GM23338 (cell line): ENCODE measurements around the gene EDA. TPM values are rescaled to one million over a fixed set of nuclear protein-coding genes. Genes with fewer than 3 reads are reported as not detected.
"Not testable (repeated sequence)": the region's sequence is repeated elsewhere in the genome, so short reads cannot be mapped to it uniquely, and the experiment has no call there.

Experiments
- ATAC-seq: fragments of 200-7000 bp; cut with Tn5 transposase; 3 replicates; pipeline ENCODE4 v1.9.1; 2020
- DNase-seq: peaks from one replicate; pipeline ENCODE4 v3.0.0-alpha.2; 2015; ENCODE audit warnings: low spot score
- H2AFZ ChIP-seq: fragments of 200-600 bp; sonication (generic); 2 replicates; pipeline ENCODE4 v1.8.0; 2016; ENCODE audit warnings: antibody characterized with exemption, mild to moderate bottlenecking, moderate library complexity
- H3F3A ChIP-seq: fragments of 200-600 bp; sonication (generic); replicated peaks from 2 replicates; pipeline ENCODE4 v1.8.0; 2017; ENCODE audit warnings: antibody characterized with exemption, mixed run types, low read depth
- H3K27ac ChIP-seq: fragments of 200-600 bp; sonication (generic); 2 replicates; pipeline ENCODE4 v1.6.1; 2016; ENCODE audit warnings: low read depth
- H3K27me3 ChIP-seq: fragments of 200-600 bp; sonication (generic); 2 replicates; pipeline ENCODE4 v1.8.0; 2016; ENCODE audit warnings: mild to moderate bottlenecking, mixed run types, moderate library complexity; ENCODE audit not compliant: insufficient read depth
- H3K36me3 ChIP-seq: fragments of 200-600 bp; sonication (generic); 2 replicates; pipeline ENCODE4 v1.8.0; 2016; ENCODE audit warnings: mild to moderate bottlenecking; ENCODE audit not compliant: insufficient read depth
- H3K4me1 ChIP-seq: fragments of 200-600 bp; sonication (generic); 2 replicates; pipeline ENCODE4 v1.8.0; 2016; ENCODE audit warnings: mild to moderate bottlenecking, moderate library complexity; ENCODE audit not compliant: insufficient read depth
- H3K4me2 ChIP-seq: fragments of 200-600 bp; sonication (generic); 2 replicates; pipeline ENCODE4 v1.7.1; 2017; ENCODE audit warnings: mixed run types
- H3K4me3 ChIP-seq: fragments of 200-600 bp; sonication (generic); 2 replicates; pipeline ENCODE4 v1.6.1; 2016; ENCODE audit warnings: mixed run types
- H3K79me2 ChIP-seq: fragments of 200-600 bp; sonication (generic); replicated peaks from 2 replicates; pipeline ENCODE4 v1.8.0; 2017; ENCODE audit warnings: mild to moderate bottlenecking; ENCODE audit not compliant: insufficient read depth
- H3K9me2 ChIP-seq: fragments of 200-600 bp; sonication (generic); 2 replicates; pipeline ENCODE4 v1.8.0; 2017; ENCODE audit not compliant: insufficient read depth
- H4K20me1 ChIP-seq: fragments of 200-600 bp; sonication (generic); replicated peaks from 2 replicates; pipeline ENCODE4 v1.8.0; 2017; ENCODE audit warnings: mild to moderate bottlenecking; ENCODE audit not compliant: insufficient read depth
- H3K27ac Mint-ChIP-seq: 2 replicates; pipeline ENCODE4 v1.8.0; 2020; ENCODE audit warnings: inconsistent platforms, mild to moderate bottlenecking, moderate library complexity, mixed read lengths
- H3K27me3 Mint-ChIP-seq: 3 replicates; pipeline ENCODE4 v1.8.0; 2022; ENCODE audit warnings: low read depth, mild to moderate bottlenecking, moderate library complexity, mixed read lengths, inconsistent platforms; ENCODE audit not compliant: insufficient read depth, poor library complexity
- H3K36me3 Mint-ChIP-seq: 3 replicates; pipeline ENCODE4 v1.8.0; 2021; ENCODE audit warnings: low read depth, mild to moderate bottlenecking, inconsistent platforms, moderate library complexity, mixed read lengths
- H3K4me1 Mint-ChIP-seq: 3 replicates; pipeline ENCODE4 v1.8.0; 2020; ENCODE audit warnings: mild to moderate bottlenecking, inconsistent platforms, mixed read lengths
- H3K4me3 Mint-ChIP-seq: 3 replicates; pipeline ENCODE4 v1.8.0; 2021; ENCODE audit warnings: moderate library complexity, mild to moderate bottlenecking, inconsistent platforms, mixed read lengths
- H3K9me3 Mint-ChIP-seq: 3 replicates; pipeline ENCODE4 v1.8.0; 2020; ENCODE audit warnings: moderate library complexity, mild to moderate bottlenecking, inconsistent platforms, mixed read lengths
- CREB1 ChIP-seq: fragments of 250-450 bp; sonication (Bioruptor Pico); IDR thresholded peaks from 2 replicates; pipeline ENCODE4 v1.5.0; 2020; ENCODE audit warnings: low read depth, mild to moderate bottlenecking, moderate library complexity
- JUNB ChIP-seq: IDR thresholded peaks from one replicate; pipeline ENCODE4 v1.6.1; 2016; ENCODE audit warnings: antibody characterized with exemption; ENCODE audit not compliant: unreplicated experiment
- NANOG ChIP-seq: IDR thresholded peaks from 2 replicates; pipeline ENCODE4 v1.6.1; 2016; ENCODE audit warnings: antibody characterized with exemption, borderline replicate concordance
- POLR2AphosphoS5 ChIP-seq: IDR thresholded peaks from 2 replicates; pipeline ENCODE4 v1.6.1; 2016; ENCODE audit warnings: antibody characterized with exemption, low read depth
- STAT1 ChIP-seq: IDR thresholded peaks from one replicate; pipeline ENCODE4 v1.6.1; 2016; ENCODE audit warnings: antibody characterized with exemption; ENCODE audit not compliant: unreplicated experiment
- ZNF114 ChIP-seq: fragments of 250-450 bp; sonication (Bioruptor Pico); IDR thresholded peaks from 2 replicates; pipeline ENCODE4 v1.5.0; 2020; ENCODE audit warnings: mild to moderate bottlenecking, moderate library complexity
- ZNF331 ChIP-seq: fragments of 250-450 bp; sonication (Bioruptor Pico); IDR thresholded peaks from 2 replicates; pipeline ENCODE4 v1.5.0; 2020; ENCODE audit warnings: low read depth, mild to moderate bottlenecking, moderate library complexity
- polyA plus RNA-seq: library from polyadenylated mRNA; unstranded; fragments of >200 nt; fragmentation: Nextera tagmentation; extraction: Ambion mirVana; gene quantifications from 2 replicates; pipeline ENCODE4 v1.2.1, GENCODE V29; 2016
- total RNA-seq: library from RNA; depleted of rRNA; stranded (reverse); fragments of >200 nt; shearing (Covaris generic); gene quantifications from 2 replicates; pipeline ENCODE4 v1.2.3, GENCODE V29; 2014
- TF ChIP-seq, protein P1 (sequence below), 2 experiments: fragments of 200-600 bp in 1 of 2; sonication (generic) in 1 of 2; conservative IDR thresholded peaks; 2 replicates each; pipeline versions ENCODE4 v1.5.1 to v1.6.1; 2016 to 2017; ENCODE audit warnings: antibody characterized with exemption in 2 of 2, low read depth in 2 of 2, mild to moderate bottlenecking in 2 of 2, moderate library complexity in 1 of 2
- TF ChIP-seq, protein P2 (sequence below): IDR thresholded peaks from one replicate; pipeline ENCODE4 v1.6.1; 2018; ENCODE audit warnings: antibody characterized with exemption; ENCODE audit not compliant: unreplicated experiment
- TF ChIP-seq, protein P3 (sequence below): IDR thresholded peaks from 2 replicates; pipeline ENCODE4 v1.6.1; 2016; ENCODE audit warnings: antibody characterized with exemption

EDA gene
- total and polyA plus RNA-seq, 2 experiments from 2014 or later = 6.6 to 19.6 TPM

DNA sequence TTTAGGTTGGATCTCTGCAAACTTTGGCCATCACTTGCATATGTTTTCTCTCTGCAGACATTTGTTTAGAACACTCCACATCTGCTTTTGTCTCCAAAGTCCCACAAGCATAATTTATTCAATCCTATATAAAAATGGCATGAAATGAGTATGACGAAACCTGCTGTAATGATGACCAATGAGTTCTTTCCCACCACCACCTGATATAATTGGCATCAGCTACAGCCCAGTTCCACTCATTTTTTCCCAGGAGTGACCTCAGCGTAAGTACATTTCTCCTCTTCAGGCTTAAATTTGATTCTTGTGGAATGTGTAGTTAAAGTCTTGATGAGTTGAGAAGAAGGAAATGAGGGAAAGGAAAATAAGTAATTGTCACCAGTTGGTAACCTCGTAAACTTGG lies 228.7 kb downstream of the EDA start (continued):
- TF ChIP-seq CREB1 (CRISPR knock-in tag) (no peak), POLR2AphosphoS5 (no peak), ZNF331 (CRISPR knock-in tag) (no peak), ZNF114 (CRISPR knock-in tag) (no peak), NANOG (no peak)
- TF ChIP-seq, protein P1, sequence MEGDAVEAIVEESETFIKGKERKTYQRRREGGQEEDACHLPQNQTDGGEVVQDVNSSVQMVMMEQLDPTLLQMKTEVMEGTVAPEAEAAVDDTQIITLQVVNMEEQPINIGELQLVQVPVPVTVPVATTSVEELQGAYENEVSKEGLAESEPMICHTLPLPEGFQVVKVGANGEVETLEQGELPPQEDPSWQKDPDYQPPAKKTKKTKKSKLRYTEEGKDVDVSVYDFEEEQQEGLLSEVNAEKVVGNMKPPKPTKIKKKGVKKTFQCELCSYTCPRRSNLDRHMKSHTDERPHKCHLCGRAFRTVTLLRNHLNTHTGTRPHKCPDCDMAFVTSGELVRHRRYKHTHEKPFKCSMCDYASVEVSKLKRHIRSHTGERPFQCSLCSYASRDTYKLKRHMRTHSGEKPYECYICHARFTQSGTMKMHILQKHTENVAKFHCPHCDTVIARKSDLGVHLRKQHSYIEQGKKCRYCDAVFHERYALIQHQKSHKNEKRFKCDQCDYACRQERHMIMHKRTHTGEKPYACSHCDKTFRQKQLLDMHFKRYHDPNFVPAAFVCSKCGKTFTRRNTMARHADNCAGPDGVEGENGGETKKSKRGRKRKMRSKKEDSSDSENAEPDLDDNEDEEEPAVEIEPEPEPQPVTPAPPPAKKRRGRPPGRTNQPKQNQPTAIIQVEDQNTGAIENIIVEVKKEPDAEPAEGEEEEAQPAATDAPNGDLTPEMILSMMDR (conservative IDR thresholded peaks at IDR 0.05; ENCODE audit: low read depth in 2 of 2) = no peak

DNA sequence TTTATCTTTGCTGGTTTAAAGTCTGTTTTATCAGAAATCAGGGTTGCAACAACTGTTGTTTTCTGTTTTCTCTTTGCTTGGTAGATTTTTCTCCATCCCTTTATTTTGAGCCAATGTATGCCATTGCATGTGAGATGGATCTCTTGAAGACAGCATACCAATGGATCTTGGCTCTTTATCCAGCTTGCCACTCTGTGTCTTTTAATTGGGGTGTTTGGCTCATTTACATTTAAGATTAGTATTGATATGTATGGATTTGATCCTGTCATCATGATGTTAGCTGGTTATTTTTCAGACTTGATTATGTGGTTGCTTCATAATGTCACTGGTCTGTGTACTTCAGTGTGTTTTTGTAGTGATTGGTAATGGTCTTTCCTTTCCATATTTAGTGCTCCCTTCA lies 244.1 kb downstream of the EDA start:
- not testable (repeated sequence) for H3K4me3 ChIP-seq, ATAC-seq, H2AFZ ChIP-seq, H3K27ac Mint-ChIP-seq, H3K4me1 Mint-ChIP-seq, H3K27ac ChIP-seq, H3K36me3 Mint-ChIP-seq, H3K4me3 Mint-ChIP-seq, H3K4me1 ChIP-seq, H3K4me2 ChIP-seq, H3K9me2 ChIP-seq, H3K27me3 Mint-ChIP-seq, H4K20me1 ChIP-seq, H3K36me3 ChIP-seq, H3K79me2 ChIP-seq, DNase-seq, H3K27me3 ChIP-seq, H3F3A ChIP-seq
- peaks cover 21% of the 10 kb centered on the region for H3K9me3 Mint-ChIP-seq

DNA sequence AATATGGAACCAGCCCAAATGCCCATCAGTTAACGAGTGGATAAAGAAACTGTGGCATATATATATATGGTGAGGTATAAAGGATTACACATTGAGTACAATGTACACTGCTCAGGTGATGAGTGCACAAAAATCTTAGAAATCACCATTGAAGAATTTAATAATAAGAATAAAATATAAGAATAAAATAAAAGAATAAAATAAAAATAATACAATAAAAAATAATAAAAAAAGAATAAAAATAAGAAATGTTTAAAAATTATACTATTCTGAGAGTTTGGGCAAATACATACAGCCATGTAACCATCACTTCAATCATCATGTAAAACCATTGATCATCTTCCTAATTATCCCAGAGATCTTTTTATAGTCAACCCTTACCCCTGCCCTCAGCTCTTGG lies 260.3 kb downstream of the EDA start:
- H3F3A ChIP-seq = no peaks in the 10 kb centered on the region
- H3K27ac ChIP-seq = no peak overlapping the region
- no peaks in the 10 kb centered on the region for H3K4me1 ChIP-seq
- no peak overlapping the region for H2AFZ ChIP-seq
- no peak overlapping the region for H3K4me3 ChIP-seq
- no peaks in the 10 kb centered on the region for H3K79me2 ChIP-seq
- H4K20me1 ChIP-seq = no peaks in the 10 kb centered on the region
- no peaks in the 10 kb centered on the region for H3K27me3 ChIP-seq
- no peaks in the 10 kb centered on the region for H3K9me2 ChIP-seq
- no peaks in the 10 kb centered on the region for H3K36me3 ChIP-seq
- peaks cover 3% of the 10 kb centered on the region; the same call in 2 of the 3 replicates for H3K4me1 Mint-ChIP-seq
- no peak overlapping the region for H3K4me3 Mint-ChIP-seq
- no peaks in the 10 kb centered on the region; the same call in 2 of the 3 replicates for H3K9me3 Mint-ChIP-seq
- ATAC-seq = no peak
- H3K36me3 Mint-ChIP-seq = no peaks in the 10 kb centered on the region
- no peak overlapping the region for H3K4me2 ChIP-seq
- no peaks in the 10 kb centered on the region for H3K27me3 Mint-ChIP-seq
- H3K27ac Mint-ChIP-seq = no peak overlapping the region
- DNase-seq = no peak
- TF ChIP-seq STAT1 (no peak), POLR2AphosphoS5 (no peak), JUNB (no peak), ZNF331 (CRISPR knock-in tag) (no peak)
- TF ChIP-seq, protein P2, sequence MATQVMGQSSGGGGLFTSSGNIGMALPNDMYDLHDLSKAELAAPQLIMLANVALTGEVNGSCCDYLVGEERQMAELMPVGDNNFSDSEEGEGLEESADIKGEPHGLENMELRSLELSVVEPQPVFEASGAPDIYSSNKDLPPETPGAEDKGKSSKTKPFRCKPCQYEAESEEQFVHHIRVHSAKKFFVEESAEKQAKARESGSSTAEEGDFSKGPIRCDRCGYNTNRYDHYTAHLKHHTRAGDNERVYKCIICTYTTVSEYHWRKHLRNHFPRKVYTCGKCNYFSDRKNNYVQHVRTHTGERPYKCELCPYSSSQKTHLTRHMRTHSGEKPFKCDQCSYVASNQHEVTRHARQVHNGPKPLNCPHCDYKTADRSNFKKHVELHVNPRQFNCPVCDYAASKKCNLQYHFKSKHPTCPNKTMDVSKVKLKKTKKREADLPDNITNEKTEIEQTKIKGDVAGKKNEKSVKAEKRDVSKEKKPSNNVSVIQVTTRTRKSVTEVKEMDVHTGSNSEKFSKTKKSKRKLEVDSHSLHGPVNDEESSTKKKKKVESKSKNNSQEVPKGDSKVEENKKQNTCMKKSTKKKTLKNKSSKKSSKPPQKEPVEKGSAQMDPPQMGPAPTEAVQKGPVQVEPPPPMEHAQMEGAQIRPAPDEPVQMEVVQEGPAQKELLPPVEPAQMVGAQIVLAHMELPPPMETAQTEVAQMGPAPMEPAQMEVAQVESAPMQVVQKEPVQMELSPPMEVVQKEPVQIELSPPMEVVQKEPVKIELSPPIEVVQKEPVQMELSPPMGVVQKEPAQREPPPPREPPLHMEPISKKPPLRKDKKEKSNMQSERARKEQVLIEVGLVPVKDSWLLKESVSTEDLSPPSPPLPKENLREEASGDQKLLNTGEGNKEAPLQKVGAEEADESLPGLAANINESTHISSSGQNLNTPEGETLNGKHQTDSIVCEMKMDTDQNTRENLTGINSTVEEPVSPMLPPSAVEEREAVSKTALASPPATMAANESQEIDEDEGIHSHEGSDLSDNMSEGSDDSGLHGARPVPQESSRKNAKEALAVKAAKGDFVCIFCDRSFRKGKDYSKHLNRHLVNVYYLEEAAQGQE = no peak
- TF ChIP-seq, protein P1 (conservative IDR thresholded peaks at IDR 0.05; ENCODE audit: low read depth in 2 of 2) = no peak
- TF ChIP-seq, protein P3, sequence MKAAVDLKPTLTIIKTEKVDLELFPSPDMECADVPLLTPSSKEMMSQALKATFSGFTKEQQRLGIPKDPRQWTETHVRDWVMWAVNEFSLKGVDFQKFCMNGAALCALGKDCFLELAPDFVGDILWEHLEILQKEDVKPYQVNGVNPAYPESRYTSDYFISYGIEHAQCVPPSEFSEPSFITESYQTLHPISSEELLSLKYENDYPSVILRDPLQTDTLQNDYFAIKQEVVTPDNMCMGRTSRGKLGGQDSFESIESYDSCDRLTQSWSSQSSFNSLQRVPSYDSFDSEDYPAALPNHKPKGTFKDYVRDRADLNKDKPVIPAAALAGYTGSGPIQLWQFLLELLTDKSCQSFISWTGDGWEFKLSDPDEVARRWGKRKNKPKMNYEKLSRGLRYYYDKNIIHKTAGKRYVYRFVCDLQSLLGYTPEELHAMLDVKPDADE = no peak
